Mononuclear cell (primary cell): Measurements from ENCODE around the gene ABCG8. TPM values are rescaled to one million over a fixed set of nuclear protein-coding genes. Genes with fewer than 3 reads are reported as not detected.

Source experiments
- H3K27me3 ChIP-seq: 2 replicates; pipeline ENCODE4 v1.6.0; 2011; ENCODE audit warnings: low read length, control low read depth; ENCODE audit not compliant: insufficient read depth
- H3K4me1 ChIP-seq: 2 replicates; pipeline ENCODE4 v1.5.1; 2011; ENCODE audit warnings: mild to moderate bottlenecking, low read length, control low read depth; ENCODE audit not compliant: insufficient read depth
- H3K4me3 ChIP-seq: 2 replicates; pipeline ENCODE4 v1.5.1; 2011; ENCODE audit warnings: mild to moderate bottlenecking, low read length, moderate library complexity
- H3K9me3 ChIP-seq: 2 replicates; pipeline ENCODE4 v1.5.1; 2011; ENCODE audit warnings: low read depth, mild to moderate bottlenecking, control low read depth, low read length
- total RNA-seq: library from RNA; depleted of rRNA; stranded (reverse); fragments of >200 nt; gene quantifications from one replicate; pipeline ENCODE4 v1.2.3, GENCODE V29; 2012

Gene ABCG8
- total RNA-seq, 1 donor: not detected

GRCh38 chr2:43841949-43842865, 3.4 kb downstream of the ABCG8 start:
- Histone ChIP-seq H3K27me3 (no peaks in the 10 kb centered on the region), H3K9me3 (no peaks in the 10 kb centered on the region), H3K4me1 (no peaks in the 10 kb centered on the region), H3K4me3 (no peak overlapping the region)

- Histone ChIP-seq H3K4me3 (no peak overlapping the region), H3K27me3 (no peaks in the 10 kb centered on the region), H3K9me3 (no peaks in the 10 kb centered on the region), H3K4me1 (no peaks in the 10 kb centered on the region)
These were observed 4.1 kb downstream of the ABCG8 start for GRCh38 chr2:43842866-43843226.

- no peaks in the 10 kb centered on the region for H3K4me1 ChIP-seq
- H3K27me3 ChIP-seq: no peaks in the 10 kb centered on the region
- no peaks in the 10 kb centered on the region for H3K9me3 ChIP-seq
- H3K4me3 ChIP-seq: no peak overlapping the region
These were observed 6.4 kb downstream of the ABCG8 start for GRCh38 chr2:43845181-43845580.

GRCh38 chr2:43846140-43846793, 7.5 kb downstream of the ABCG8 start:
- Histone ChIP-seq H3K4me1 (no peaks in the 10 kb centered on the region), H3K4me3 (no peak overlapping the region), H3K27me3 (no peaks in the 10 kb centered on the region), H3K9me3 (no peaks in the 10 kb centered on the region)

GRCh38 chr2:43848214-43848613, 9.4 kb downstream of the ABCG8 start:
- no peak overlapping the region for H3K4me3 ChIP-seq
- H3K27me3 ChIP-seq: no peaks in the 10 kb centered on the region
- no peaks in the 10 kb centered on the region for H3K9me3 ChIP-seq
- H3K4me1 ChIP-seq: no peaks in the 10 kb centered on the region

- Histone ChIP-seq H3K4me1 (no peaks in the 10 kb centered on the region), H3K4me3 (no peak overlapping the region), H3K9me3 (no peaks in the 10 kb centered on the region), H3K27me3 (no peaks in the 10 kb centered on the region)
These were observed 12.5 kb downstream of the ABCG8 start for GRCh38 chr2:43851011-43851980.

- no peak overlapping the region for H3K4me3 ChIP-seq
- no peaks in the 10 kb centered on the region for H3K4me1 ChIP-seq
- no peaks in the 10 kb centered on the region for H3K9me3 ChIP-seq
- H3K27me3 ChIP-seq: peaks cover under 1% of the 10 kb centered on the region
These were observed 13.5 kb downstream of the ABCG8 start for GRCh38 chr2:43852196-43852730.

GRCh38 chr2:43853141-43854081, 14.6 kb downstream of the ABCG8 start:
- H3K27me3 ChIP-seq: peaks cover 4% of the 10 kb centered on the region
- no peaks in the 10 kb centered on the region for H3K9me3 ChIP-seq
- H3K4me1 ChIP-seq: no peaks in the 10 kb centered on the region
- H3K4me3 ChIP-seq: no peak overlapping the region

- Histone ChIP-seq H3K4me3 (no peak overlapping the region), H3K4me1 (no peaks in the 10 kb centered on the region), H3K27me3 (peaks cover 5% of the 10 kb centered on the region), H3K9me3 (no peaks in the 10 kb centered on the region)
These were observed 15.9 kb downstream of the ABCG8 start for GRCh38 chr2:43854671-43855070.

- no peaks in the 10 kb centered on the region for H3K9me3 ChIP-seq
- no peaks in the 10 kb centered on the region for H3K4me1 ChIP-seq
- H3K4me3 ChIP-seq: no peak overlapping the region
- peaks cover 5% of the 10 kb centered on the region for H3K27me3 ChIP-seq
These were observed 16.5 kb downstream of the ABCG8 start for GRCh38 chr2:43855292-43855691.

- H3K27me3 ChIP-seq: peaks cover 2% of the 10 kb centered on the region
- no peaks in the 10 kb centered on the region for H3K4me1 ChIP-seq
These were observed 33.4 kb downstream of the ABCG8 start for GRCh38 chr2:43872151-43872550.

GRCh38 chr2:43874776-43875451, 36.1 kb downstream of the ABCG8 start:
- Histone ChIP-seq H3K4me1 (no peaks in the 10 kb centered on the region), H3K4me3 (no peak overlapping the region), H3K9me3 (no peaks in the 10 kb centered on the region), H3K27me3 (peaks cover 2% of the 10 kb centered on the region)

More at GRCh38 chr2:43872151-43872550, 33.4 kb downstream of the ABCG8 start:
- Histone ChIP-seq H3K4me3 (no peak overlapping the region), H3K9me3 (no peaks in the 10 kb centered on the region)

- no peak overlapping the region for H3K4me3 ChIP-seq
- H3K4me1 ChIP-seq: no peaks in the 10 kb centered on the region
- no peaks in the 10 kb centered on the region for H3K9me3 ChIP-seq
- H3K27me3 ChIP-seq: no peaks in the 10 kb centered on the region
These were observed 39.2 kb downstream of the ABCG8 start for GRCh38 chr2:43877782-43878464.
